Parathyroid adenoma (tissue), 2 donors: Measurements from ENCODE around the gene LHFPL3.

ENCODE experiments used
- H2AFZ ChIP-seq: fragments of 300-600 bp; sonication (generic); one replicate; pipeline ENCODE4 v1.7.0; 2017; ENCODE audit warnings: antibody characterized with exemption, mild to moderate bottlenecking
- H3K27ac ChIP-seq: fragments of 300-600 bp; sonication (generic); one replicate; pipeline ENCODE4 v1.7.0; 2017
- H3K27me3 ChIP-seq: fragments of 300-600 bp; sonication (generic); one replicate; pipeline ENCODE4 v1.7.0; 2017; ENCODE audit warnings: low read length; ENCODE audit not compliant: control insufficient read depth, insufficient read depth
- H3K36me3 ChIP-seq: fragments of 300-600 bp; sonication (generic); one replicate; pipeline ENCODE4 v1.7.0; 2017; ENCODE audit warnings: low read length; ENCODE audit not compliant: control insufficient read depth, insufficient read depth
- H3K4me1 ChIP-seq: fragments of 300-600 bp; sonication (generic); one replicate; pipeline ENCODE4 v1.7.0; 2017; ENCODE audit warnings: control low read depth
- H3K4me2 ChIP-seq: fragments of 300-600 bp; sonication (generic); one replicate; pipeline ENCODE4 v1.7.0; 2017; ENCODE audit warnings: low read length
- H3K4me3 ChIP-seq: fragments of 300-600 bp; sonication (generic); one replicate; pipeline ENCODE4 v1.7.0; 2017; ENCODE audit warnings: low read depth, low read length
- H3K79me2 ChIP-seq: fragments of 300-600 bp; sonication (generic); one replicate; pipeline ENCODE4 v1.7.0; 2017; ENCODE audit warnings: control low read depth
- H3K9ac ChIP-seq: fragments of 300-600 bp; sonication (generic); one replicate; pipeline ENCODE4 v1.7.0; 2017; ENCODE audit warnings: mild to moderate bottlenecking
- H3K9me3 ChIP-seq: fragments of 300-600 bp; sonication (generic); one replicate; pipeline ENCODE4 v1.7.0; 2017; ENCODE audit warnings: low read length; ENCODE audit not compliant: control insufficient read depth
- TF ChIP-seq, protein P1 (sequence below): fragments of 300-600 bp; sonication (generic); IDR thresholded peaks from one replicate; pipeline ENCODE4 v1.7.0; 2017; ENCODE audit warnings: antibody characterized with exemption, mild to moderate bottlenecking
- donor health status: primary hyperparathyroidism.

The LHFPL3 gene

DNA sequence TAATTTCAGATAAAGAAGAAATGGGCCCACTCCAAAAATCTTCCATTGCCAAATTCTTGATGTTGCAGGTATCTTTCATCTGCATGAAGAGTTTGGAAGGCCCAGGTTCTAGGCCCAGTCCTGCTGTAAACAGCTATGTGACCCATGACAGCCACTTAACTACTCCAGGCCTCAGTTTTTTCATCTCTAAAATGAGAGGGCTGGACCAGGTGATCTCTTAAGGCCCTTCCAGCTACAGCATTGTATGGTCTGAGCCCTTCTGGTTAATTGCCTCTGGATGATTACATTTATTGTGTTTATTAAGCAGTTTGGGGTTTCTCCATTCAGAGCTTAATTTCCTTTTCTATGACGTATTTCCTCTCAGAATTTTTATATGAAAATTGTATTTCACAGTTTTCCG, 494.8 kb downstream of the LHFPL3 start:
- no peaks in the 10 kb centered on the region for H3K36me3 ChIP-seq
- H3K4me2 ChIP-seq, result no peak overlapping the region
- H3K27me3 ChIP-seq, result no peaks in the 10 kb centered on the region
- TF ChIP-seq, protein P1, sequence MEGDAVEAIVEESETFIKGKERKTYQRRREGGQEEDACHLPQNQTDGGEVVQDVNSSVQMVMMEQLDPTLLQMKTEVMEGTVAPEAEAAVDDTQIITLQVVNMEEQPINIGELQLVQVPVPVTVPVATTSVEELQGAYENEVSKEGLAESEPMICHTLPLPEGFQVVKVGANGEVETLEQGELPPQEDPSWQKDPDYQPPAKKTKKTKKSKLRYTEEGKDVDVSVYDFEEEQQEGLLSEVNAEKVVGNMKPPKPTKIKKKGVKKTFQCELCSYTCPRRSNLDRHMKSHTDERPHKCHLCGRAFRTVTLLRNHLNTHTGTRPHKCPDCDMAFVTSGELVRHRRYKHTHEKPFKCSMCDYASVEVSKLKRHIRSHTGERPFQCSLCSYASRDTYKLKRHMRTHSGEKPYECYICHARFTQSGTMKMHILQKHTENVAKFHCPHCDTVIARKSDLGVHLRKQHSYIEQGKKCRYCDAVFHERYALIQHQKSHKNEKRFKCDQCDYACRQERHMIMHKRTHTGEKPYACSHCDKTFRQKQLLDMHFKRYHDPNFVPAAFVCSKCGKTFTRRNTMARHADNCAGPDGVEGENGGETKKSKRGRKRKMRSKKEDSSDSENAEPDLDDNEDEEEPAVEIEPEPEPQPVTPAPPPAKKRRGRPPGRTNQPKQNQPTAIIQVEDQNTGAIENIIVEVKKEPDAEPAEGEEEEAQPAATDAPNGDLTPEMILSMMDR, result no peak
- no peaks in the 10 kb centered on the region for H3K79me2 ChIP-seq
- H3K9me3 ChIP-seq, result no peaks in the 10 kb centered on the region
- H3K4me3 ChIP-seq, result no peak overlapping the region
- H3K4me1 ChIP-seq, result no peaks in the 10 kb centered on the region
- no peak overlapping the region for H3K27ac ChIP-seq
- no peak overlapping the region for H2AFZ ChIP-seq
- H3K9ac ChIP-seq, result no peak overlapping the region

DNA sequence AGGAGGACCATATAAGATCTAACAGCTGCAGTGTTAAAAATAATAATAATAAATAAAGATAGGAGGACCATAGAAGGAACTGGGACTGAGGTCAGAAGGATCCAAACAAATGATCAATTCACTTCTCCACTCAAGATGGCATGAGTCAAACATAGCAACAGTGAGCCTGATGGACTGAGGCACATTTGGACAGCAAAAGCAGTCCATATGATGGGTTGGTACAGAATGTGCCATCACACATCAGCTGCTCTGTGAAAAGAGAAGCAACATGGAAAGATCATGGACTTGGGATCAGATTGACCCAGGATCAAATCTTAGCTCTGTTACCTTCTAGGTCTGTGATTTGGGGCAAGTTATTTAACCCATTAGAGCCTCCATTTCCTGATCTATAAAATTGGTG, 496.7 kb downstream of the LHFPL3 start:
- Histone ChIP-seq H3K9me3 (no peaks in the 10 kb centered on the region), H3K27ac (no peak overlapping the region), H3K4me1 (no peaks in the 10 kb centered on the region), H3K27me3 (no peaks in the 10 kb centered on the region), H3K36me3 (no peaks in the 10 kb centered on the region), H3K9ac (no peak overlapping the region), H3K4me2 (no peak overlapping the region), H3K4me3 (no peak overlapping the region), H2AFZ (no peak overlapping the region), H3K79me2 (no peaks in the 10 kb centered on the region)
- TF ChIP-seq, protein P1, result no peak

DNA sequence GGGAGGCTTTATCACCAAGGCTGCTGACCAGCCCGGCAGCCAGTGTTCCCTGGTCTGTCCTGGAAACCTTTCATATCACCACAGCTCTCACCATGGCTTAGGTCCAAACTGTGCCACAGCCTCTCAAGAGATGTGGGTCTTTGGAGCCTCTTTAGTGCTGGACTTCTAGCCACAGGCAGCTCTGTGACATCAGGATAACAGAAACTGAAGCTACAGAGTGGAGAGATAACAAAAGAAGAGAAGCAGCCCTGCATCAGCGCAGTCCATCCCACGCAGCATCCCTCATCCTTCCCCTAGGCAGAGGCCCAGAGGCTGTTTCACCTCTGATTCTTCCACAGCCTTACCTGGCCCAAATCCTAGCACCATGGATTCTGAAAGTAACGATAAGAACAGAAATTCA, 497.7 kb downstream of the LHFPL3 start:
- Histone ChIP-seq H3K27ac (no peak overlapping the region), H3K79me2 (no peaks in the 10 kb centered on the region), H3K4me2 (no peak overlapping the region), H2AFZ (no peak overlapping the region), H3K9ac (no peak overlapping the region), H3K9me3 (no peaks in the 10 kb centered on the region), H3K4me1 (no peaks in the 10 kb centered on the region), H3K36me3 (no peaks in the 10 kb centered on the region), H3K4me3 (no peak overlapping the region), H3K27me3 (no peaks in the 10 kb centered on the region)
- TF ChIP-seq, protein P1, result no peak

DNA sequence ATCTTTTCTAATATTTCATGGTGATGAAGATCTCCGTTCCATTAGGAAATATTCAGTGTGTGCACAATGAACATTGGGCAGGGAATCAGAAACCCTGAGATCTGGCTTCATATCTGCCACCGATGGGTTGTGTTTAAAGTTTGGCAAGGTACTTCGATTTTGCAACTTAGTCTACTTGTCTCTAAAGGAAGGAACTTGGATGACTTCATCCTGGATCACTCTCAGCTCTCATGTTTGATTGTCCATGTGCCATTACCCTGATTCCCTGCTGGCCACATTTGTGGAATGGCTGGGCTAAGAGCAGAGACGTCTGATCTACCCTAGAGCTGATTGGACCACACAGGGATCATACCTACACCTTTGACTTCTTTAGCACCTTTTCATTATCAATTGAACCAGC, 508.6 kb downstream of the LHFPL3 start:
- Histone ChIP-seq H3K9me3 (no peaks in the 10 kb centered on the region), H3K9ac (no peak overlapping the region), H3K27me3 (no peaks in the 10 kb centered on the region), H3K4me2 (no peak overlapping the region), H3K27ac (no peak overlapping the region), H2AFZ (no peak overlapping the region), H3K36me3 (no peaks in the 10 kb centered on the region), H3K4me3 (no peak overlapping the region), H3K79me2 (no peaks in the 10 kb centered on the region), H3K4me1 (no peaks in the 10 kb centered on the region)
- TF ChIP-seq, protein P1, result no peak

DNA sequence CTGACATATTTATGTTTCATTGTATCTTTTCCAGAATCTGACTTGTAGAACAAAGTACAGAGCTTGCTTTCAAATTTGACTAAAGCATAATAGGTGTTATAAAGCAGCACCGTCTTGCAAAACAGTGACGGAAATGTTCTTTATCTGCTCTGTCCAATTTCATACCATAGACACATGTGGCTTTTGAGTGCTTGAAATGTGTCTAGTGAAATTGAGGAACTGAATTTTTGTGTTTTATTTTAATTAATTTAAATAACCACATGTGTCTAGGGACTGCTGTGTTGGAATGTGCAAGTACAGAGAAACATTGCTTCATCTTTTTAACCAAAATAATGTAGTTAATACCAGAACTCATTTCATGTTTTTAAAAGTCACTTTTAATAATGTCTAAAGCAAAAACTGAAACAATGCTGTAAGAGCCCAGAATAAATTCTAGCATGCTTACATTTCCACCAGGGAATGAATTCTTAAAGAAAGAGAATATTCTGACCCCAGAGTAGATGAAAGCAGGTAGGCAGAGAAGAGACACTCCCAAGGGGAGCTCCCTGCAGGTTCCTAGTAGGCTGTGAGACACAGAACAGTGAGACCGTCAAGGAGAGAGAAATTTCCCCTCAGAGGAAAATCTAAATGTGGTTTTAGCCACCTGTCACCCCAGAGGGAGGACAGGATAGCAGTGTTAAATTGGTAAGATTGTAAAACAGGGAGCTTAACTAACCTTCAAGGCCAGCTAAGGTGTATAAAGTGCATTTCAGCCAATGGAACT, 510.3 kb downstream of the LHFPL3 start:
- no peak overlapping the region for H3K4me3 ChIP-seq
- no peak overlapping the region for H3K27ac ChIP-seq
- H3K9ac ChIP-seq, result no peak overlapping the region
- H3K9me3 ChIP-seq, result no peaks in the 10 kb centered on the region
- H3K27me3 ChIP-seq, result no peaks in the 10 kb centered on the region
- no peaks in the 10 kb centered on the region for H3K79me2 ChIP-seq
- no peaks in the 10 kb centered on the region for H3K4me1 ChIP-seq
- H3K4me2 ChIP-seq, result no peak overlapping the region
- TF ChIP-seq, protein P1, result no peak
- H3K36me3 ChIP-seq, result no peaks in the 10 kb centered on the region
- no peak overlapping the region for H2AFZ ChIP-seq
